ENCODE data around the gene GABRA1.

- TF ChIP-seq YY1 (IDR thresholded peaks at IDR 0.05; ENCODE audit: insufficient read depth, insufficient read length) (no peak), ZNF274 (IDR thresholded peaks at IDR 0.05; ENCODE audit: low read depth, low read length) (no peak), SUZ12 (IDR thresholded peaks at IDR 0.05; ENCODE audit: extremely low read depth, insufficient read depth, insufficient read length) (no peak)
Observed at GRCh38 chr5:161863259-161863658, 15.3 kb downstream of the GABRA1 start.

Data from NT2/D1 (cell line).